HG03103 (cell line): ENCODE results near the gene CACNA2D1.
"Not testable (repeated sequence)": the region's sequence is repeated elsewhere in the genome, so short reads cannot be mapped to it uniquely, and the experiment has no call there.

Experiments
- ATAC-seq: cut with Tn5 transposase; IDR thresholded peaks from one replicate; pipeline ENCODE4 v1.9.1; 2021; ENCODE audit warnings: low read depth; ENCODE audit not compliant: unreplicated experiment

CACNA2D1 gene

DNA sequence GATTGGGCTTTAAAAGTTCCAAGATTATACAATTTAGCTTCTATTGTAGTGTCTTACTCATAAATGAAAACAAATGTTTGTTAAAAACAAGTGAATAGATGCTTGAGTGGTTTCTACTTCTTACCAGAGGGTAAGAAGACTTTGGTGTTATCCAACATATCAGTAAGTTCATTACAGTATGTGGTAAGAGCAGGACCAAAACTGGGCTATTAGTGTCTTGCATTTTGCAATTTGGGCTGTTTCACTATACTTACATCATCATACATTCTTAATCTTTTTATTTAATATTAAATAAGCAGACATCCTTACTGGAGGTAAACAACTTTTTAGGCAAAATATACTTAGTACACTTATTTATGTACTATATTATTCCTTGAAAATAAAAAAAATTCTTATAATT lies 425.4 kb downstream of the CACNA2D1 start:
- no peak for ATAC-seq

GRCh38 chr7:82017334-82017943 lies 426.1 kb downstream of the CACNA2D1 start:
- ATAC-seq, result no peak

GRCh38 chr7:82015751-82016150 lies 427.8 kb downstream of the CACNA2D1 start:
- no peak for ATAC-seq

DNA sequence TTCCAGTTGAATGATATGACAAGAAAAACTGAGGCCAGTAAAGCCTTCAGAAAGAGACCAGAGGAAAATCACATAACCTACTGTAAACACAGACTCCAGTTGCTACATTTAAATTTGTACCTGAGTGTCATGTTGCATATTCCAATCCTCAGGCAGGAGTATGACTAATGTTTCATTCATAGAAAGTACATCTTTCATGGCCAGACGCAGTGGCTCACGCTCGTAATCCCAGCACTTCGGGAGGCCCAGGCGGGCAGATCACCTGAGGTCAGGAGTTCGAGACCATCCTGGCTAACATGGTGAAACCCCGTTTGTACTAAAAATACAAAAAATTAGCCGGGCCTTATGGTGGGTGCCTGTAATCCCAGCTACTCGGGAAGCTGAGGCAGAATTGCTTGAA lies 429.0 kb downstream of the CACNA2D1 start:
- not testable (repeated sequence) for ATAC-seq

DNA sequence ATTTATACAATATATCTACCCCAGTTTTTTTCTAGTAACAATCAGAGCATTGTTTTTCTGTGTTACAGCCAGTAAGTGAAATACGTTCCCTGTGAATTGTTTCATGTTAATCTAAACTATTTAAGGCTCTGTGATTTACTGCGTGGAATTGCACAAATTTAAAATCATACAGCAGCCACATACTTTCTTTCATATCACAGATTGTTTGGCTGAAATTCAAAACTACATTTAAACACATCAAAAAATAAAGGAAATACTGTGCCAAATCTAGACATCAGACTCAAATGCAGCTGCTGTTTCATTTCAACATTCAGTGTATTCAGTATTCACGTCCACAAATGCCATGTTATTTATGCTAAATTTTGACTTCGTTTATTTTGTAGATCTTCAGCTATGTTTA lies 431.1 kb downstream of the CACNA2D1 start:
- ATAC-seq, result no peak

GRCh38 chr7:82010416-82010815 lies 433.2 kb downstream of the CACNA2D1 start:
- no peak for ATAC-seq

DNA sequence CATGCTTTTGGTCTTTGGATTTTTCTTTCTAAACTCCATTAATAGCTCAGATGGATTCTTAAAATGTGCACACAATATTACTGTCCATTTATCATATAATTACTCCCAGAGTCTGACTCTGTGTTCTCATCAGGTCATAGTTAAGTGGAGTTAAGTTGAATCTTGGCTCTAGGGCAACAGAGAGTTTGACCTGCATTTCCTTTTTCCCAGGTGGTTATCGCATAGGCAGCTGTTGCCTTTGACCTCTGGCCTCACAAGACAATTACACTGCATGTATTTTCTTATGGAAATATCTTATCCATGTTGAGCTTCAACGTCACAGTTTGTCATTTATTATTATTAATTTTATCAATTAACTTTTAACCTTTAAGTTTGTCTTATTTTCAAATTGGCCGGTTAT lies 436.3 kb downstream of the CACNA2D1 start:
- no peak for ATAC-seq

DNA sequence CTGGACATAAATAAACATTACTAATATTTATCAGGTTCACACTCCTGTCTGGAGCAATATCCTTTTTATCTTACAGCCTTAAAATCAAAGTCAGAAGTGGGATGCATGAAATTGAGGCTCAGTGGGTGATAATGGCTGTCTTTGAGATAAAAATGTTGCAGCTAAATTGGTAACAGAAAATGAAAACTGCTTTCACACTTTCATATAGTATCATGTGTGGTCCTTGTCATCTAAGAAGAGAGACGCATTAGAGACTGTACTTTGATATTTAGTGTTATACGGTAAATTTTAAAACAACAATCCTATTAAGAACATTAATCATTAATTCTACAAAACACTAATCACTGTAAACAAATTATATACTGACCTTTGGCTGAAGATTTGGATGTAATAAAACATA lies 438.5 kb downstream of the CACNA2D1 start:
- ATAC-seq, result no peak

GRCh38 chr7:81993186-81993585 lies 450.4 kb downstream of the CACNA2D1 start:
- no peak for ATAC-seq

- no peak for ATAC-seq
These were observed 453.2 kb downstream of the CACNA2D1 start for GRCh38 chr7:81990395-81990794.

GRCh38 chr7:81986723-81987470 lies 456.7 kb downstream of the CACNA2D1 start:
- ATAC-seq, result no peak

DNA sequence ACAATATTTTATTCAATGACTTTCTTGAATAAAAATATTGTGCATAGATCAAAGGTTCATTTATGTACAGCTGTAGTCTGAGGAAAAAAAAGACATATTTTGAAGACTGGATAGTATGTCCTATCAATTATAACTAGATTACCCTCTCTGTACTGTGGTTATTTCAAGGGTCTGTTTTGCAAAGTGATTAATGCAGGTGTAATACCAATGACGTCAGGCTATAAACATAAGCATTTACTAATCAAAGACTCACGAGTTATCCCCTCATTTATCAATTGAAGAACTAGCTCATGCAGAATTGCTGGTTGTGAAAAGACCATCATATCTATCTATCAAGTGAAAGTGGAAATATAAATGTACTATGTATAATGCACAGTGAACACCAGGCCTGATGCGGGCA lies 460.2 kb downstream of the CACNA2D1 start:
- ATAC-seq, result no peak

GRCh38 chr7:81973117-81973516 lies 470.5 kb downstream of the CACNA2D1 start:
- ATAC-seq, result no peak

DNA sequence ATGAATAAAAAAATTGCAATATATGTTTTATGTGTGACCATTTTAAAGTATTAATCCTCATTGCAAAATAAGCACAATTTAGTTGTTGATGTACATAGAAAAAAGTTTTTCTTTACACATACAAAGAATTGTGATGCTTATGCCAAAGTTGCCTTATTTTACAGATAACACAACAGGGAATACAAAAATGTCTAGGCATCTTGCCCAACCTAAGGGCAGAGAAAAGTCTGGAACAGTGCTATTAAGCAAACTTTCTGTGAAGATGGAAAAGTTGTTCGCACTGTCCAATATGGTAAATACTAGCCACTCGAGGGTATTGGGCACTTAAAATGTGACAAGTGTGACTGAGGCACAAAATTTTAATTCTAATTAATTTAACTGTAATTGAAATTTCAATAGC lies 483.6 kb downstream of the CACNA2D1 start:
- ATAC-seq, result no peak

- ATAC-seq, result no peak
These were observed 486.1 kb downstream of the CACNA2D1 start for GRCh38 chr7:81957517-81957916.

DNA sequence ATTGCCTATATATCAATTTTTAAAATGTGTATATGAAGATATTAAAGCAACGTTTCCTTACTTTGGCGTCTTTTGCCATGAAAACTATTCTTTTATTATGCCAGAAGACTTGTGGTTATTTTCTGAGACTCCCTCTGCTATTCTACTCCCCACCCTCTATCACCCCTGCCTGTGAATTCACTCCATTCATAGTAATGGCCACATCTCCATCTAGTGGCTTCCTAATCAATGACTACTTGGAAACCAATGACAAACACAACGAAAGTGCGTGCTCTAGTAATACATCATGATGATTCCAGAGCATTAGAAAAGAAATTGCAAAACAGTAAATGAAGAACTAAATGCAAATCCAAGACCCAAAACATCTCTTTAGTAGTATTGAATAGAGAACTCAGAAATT lies 487.1 kb downstream of the CACNA2D1 start:
- no peak for ATAC-seq

DNA sequence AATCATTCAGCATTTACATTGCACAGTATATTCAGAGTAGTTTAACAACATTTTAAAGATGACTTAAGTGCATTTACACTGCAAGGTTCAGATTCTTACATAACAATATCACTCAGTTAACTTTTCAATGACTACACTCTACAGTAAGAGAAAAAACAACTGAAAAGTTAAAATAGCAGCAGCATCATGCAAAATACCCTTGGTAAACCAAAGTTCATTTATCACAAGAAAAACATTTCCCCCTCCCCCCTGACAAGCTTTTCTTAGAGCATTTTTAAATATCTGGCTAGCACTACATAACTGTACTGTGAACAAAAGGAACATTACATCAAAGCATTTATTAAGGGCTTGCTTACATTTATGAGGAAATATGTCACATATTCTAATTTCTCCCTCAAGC lies 494.3 kb downstream of the CACNA2D1 start:
- no peak for ATAC-seq

- no peak for ATAC-seq
These were observed 499.5 kb downstream of the CACNA2D1 start for GRCh38 chr7:81944058-81944457.

DNA sequence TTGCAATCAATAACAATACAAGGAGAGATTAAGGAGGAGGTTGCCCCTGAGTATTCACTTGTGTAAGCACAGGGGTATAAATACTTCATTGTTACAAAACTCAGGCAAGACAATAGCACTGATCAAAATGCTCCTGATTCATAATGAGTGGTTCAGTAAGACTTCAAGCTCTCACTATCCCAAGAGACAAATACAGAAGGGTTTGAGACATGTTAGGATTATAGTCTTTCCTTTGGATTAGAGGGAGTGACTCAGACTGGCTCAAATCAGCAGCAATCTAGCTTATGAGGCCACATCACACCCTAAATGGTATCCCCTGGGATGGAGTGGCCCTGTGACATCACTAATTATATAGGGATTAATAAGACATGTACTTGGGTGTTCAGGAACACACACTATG lies 506.5 kb downstream of the CACNA2D1 start:
- no peak for ATAC-seq

DNA sequence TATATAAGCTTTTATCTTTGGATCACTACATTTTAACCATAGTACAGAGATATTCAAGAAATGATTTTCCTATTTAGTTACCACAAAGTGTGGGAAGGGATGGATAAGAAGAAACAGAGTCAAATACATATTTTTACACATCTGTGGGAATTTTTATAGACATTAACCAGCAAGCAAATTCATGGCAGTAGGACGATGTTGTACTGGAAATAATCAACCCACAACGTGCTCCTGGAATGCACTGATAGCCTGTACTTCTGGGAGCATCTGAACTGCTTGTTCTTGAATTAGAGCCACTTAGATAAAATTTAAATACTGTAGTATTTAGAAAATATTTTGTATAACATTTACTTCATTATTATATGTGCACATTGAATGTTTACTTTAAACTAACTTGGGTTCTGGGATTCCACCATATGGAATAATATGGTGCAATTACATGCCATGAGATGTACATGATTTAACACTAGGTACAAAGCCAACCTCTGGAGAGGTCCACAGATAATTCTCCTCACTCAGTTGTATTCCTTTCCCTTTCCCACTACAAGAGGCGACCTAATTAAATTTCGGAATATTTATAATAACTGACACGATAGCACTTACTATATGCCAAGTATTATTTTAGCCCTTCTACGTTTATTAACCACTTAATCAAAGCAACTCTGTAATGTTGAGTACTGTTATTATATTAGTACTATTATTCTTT lies 508.8 kb downstream of the CACNA2D1 start:
- no peak for ATAC-seq

GRCh38 chr7:81932936-81933335 lies 510.6 kb downstream of the CACNA2D1 start:
- no peak for ATAC-seq

DNA sequence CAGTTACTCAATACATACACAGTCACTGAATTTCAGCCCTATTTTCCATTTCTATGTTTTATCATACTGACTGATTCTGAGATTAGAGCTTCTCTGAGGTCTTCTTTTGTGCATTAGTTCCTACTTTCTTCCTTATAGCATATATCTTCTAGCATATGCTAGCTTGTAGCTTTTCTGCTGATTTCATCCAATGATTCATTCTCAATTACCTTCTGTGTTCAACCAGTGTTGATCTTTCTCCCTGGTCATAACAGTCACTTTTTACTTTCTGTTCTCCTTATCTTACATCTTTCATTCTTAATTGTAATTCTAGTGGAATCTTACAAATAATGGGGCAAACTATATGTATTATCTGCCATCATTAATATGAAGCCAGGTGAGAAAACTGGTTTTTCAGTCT lies 514.2 kb downstream of the CACNA2D1 start:
- ATAC-seq, result no peak
